GM12878 (cell line): ENCODE data around the gene GSG1L2. TPM values are rescaled to one million over a fixed set of nuclear protein-coding genes. Genes with fewer than 3 reads are reported as not detected.

Source experiments
- ATAC-seq: fragments of 200-7000 bp; cut with Tn5 transposase; 3 replicates; pipeline ENCODE4 v1.9.1; 2020; ENCODE audit warnings: mild to moderate bottlenecking, moderate library complexity
- BruUV-seq: library from RNA; stranded (reverse); fragments of 400-500 nt; replicated peaks from 2 replicates; lab custom pipeline; 2021; lab: Mats Ljungman, UMichigan
- CTCF ChIA-PET: fragments of 300-600 bp; sonication (Branson Sonifier 250); formaldehyde crosslinking; extraction: SDS; loops from one replicate; lab custom pipeline; 2021; ENCODE audit warnings: inconsistent platforms; lab: Yijun Ruan, JAX
- POLR2A ChIA-PET: fragments of 350-600 bp; formaldehyde crosslinking; extraction: SDS; loops from one replicate; lab custom pipeline; 2021; ENCODE audit warnings: inconsistent platforms; lab: Charles Lee
- RAD21 ChIA-PET: fragments of 300-600 bp; sonication (Branson Sonifier 250); formaldehyde crosslinking; loops from one replicate; lab custom pipeline; 2023; ENCODE audit warnings: antibody characterized with exemption; ENCODE audit not compliant: unreplicated experiment; lab: Charles Lee
- SMC1A ChIA-PET: fragments of 300-600 bp; sonication (Branson Sonifier 250); formaldehyde crosslinking; loops from one replicate; lab custom pipeline; 2023; ENCODE audit not compliant: unreplicated experiment, uncharacterized antibody; lab: Charles Lee
- DNase-seq: peaks from one replicate; pipeline ENCODE4 v3.0.0-alpha.2; 2011; ENCODE audit warnings: low read depth, low spot score
- FAIRE-seq: peaks from 3 replicates; lab custom pipeline; 2011; peaks lifted over from hg19 to GRCh38; lab: Jason Lieb, UNC
- H2AFZ ChIP-seq: 2 replicates; pipeline ENCODE4 v1.6.0; 2011; ENCODE audit warnings: low read depth, low read length, control low read depth; ENCODE audit not compliant: control insufficient read depth
- H3K27ac ChIP-seq: 2 replicates; pipeline ENCODE4 v1.5.1; 2011; ENCODE audit warnings: control low read depth; ENCODE audit not compliant: control insufficient read depth, insufficient read depth
- H3K27me3 ChIP-seq, 2 experiments: replicated peaks in 1 of 2; 2 replicates each; pipeline versions ENCODE4 v1.6.0 to v1.6.1; 2011; ENCODE audit warnings: low read length in 1 of 2; ENCODE audit not compliant: control insufficient read depth in 2 of 2, insufficient read depth in 2 of 2
- H3K36me3 ChIP-seq, 2 experiments: 2 replicates each; pipeline ENCODE4 v1.5.1; 2011; ENCODE audit warnings: low read length in 1 of 2; ENCODE audit not compliant: control insufficient read depth in 2 of 2, insufficient read depth in 2 of 2
- H3K4me1 ChIP-seq: 2 replicates; pipeline ENCODE4 v1.6.1; 2011; ENCODE audit warnings: mild to moderate bottlenecking, low read length, moderate library complexity, mixed read lengths; ENCODE audit not compliant: control insufficient read depth, insufficient read depth
- H3K4me2 ChIP-seq: 2 replicates; pipeline ENCODE4 v1.6.0; 2011; ENCODE audit warnings: control low read depth; ENCODE audit not compliant: control insufficient read depth, insufficient read depth
- H3K4me3 ChIP-seq: fragments of 200-600 bp; sonication (generic); 2 replicates; pipeline ENCODE4 v1.5.1; 2016
- H3K79me2 ChIP-seq: 2 replicates; pipeline ENCODE4 v1.6.0; 2011; ENCODE audit warnings: low read length; ENCODE audit not compliant: control insufficient read depth, insufficient read depth
- H3K9ac ChIP-seq: 2 replicates; pipeline ENCODE4 v1.8.0; 2011; ENCODE audit warnings: low read length, control low read depth, mixed read lengths; ENCODE audit not compliant: control insufficient read depth, insufficient read depth
- H3K9me3 ChIP-seq: replicated peaks from 3 replicates; pipeline ENCODE4 v1.5.1; 2011; ENCODE audit warnings: mild to moderate bottlenecking, low read length; ENCODE audit not compliant: control insufficient read depth, insufficient read depth
- H4K20me1 ChIP-seq: 2 replicates; pipeline ENCODE4 v1.6.0; 2011; ENCODE audit not compliant: control insufficient read depth, insufficient read depth
- CBX5 ChIP-seq: sonication (generic); IDR thresholded peaks from 2 replicates; pipeline ENCODE4 v1.6.1; 2016; ENCODE audit warnings: low read depth, moderate library complexity, mild to moderate bottlenecking, inconsistent platforms
- CHD4 ChIP-seq: fragments of 200-600 bp; sonication (generic); IDR thresholded peaks from 2 replicates; pipeline ENCODE4 v1.6.1; 2016; ENCODE audit warnings: mild to moderate bottlenecking
- EED ChIP-seq: sonication (generic); IDR thresholded peaks from 2 replicates; pipeline ENCODE4 v1.6.1; 2016; ENCODE audit warnings: antibody characterized with exemption, low read depth
- HDAC2 ChIP-seq: fragments of 200-600 bp; sonication (generic); IDR thresholded peaks from 2 replicates; pipeline ENCODE4 v1.6.1; 2017
- IKZF1 ChIP-seq: fragments of 450-650 bp; conservative IDR thresholded peaks from 2 replicates; pipeline ENCODE4 v1.6.1; 2017; ENCODE audit warnings: antibody characterized with exemption, mild to moderate bottlenecking
- JUND ChIP-seq: IDR thresholded peaks from 2 replicates; pipeline ENCODE4 v1.6.1; 2012; ENCODE audit warnings: low read depth, mild to moderate bottlenecking, low read length, improper control_type of control experiment, moderate library complexity
- KAT2A ChIP-seq: conservative IDR thresholded peaks from 2 replicates; pipeline ENCODE4 v1.6.1; 2011; ENCODE audit warnings: low read depth, low read length; ENCODE audit not compliant: control insufficient read depth
- MXI1 ChIP-seq: fragments of 150-350 bp; IDR thresholded peaks from 2 replicates; pipeline ENCODE4 v1.6.1; 2011; ENCODE audit warnings: low read depth, mild to moderate bottlenecking, inconsistent platforms, low read length, improper control_type of control experiment
- NFXL1 ChIP-seq: fragments of 450-650 bp; IDR thresholded peaks from 2 replicates; pipeline ENCODE4 v1.6.1; 2017; ENCODE audit warnings: antibody characterized with exemption, mild to moderate bottlenecking, borderline replicate concordance
- POU2F2 ChIP-seq: IDR thresholded peaks from 3 replicates; pipeline ENCODE4 v1.6.1; 2011; ENCODE audit warnings: low read depth, mild to moderate bottlenecking, low read length, borderline replicate concordance
- RB1 ChIP-seq: fragments of 450-650 bp; formaldehyde crosslinking; IDR thresholded peaks from 2 replicates; pipeline ENCODE4 v1.6.1; 2017; ENCODE audit warnings: mild to moderate bottlenecking, borderline replicate concordance
- RBBP5 ChIP-seq: fragments of 200-600 bp; sonication (generic); conservative IDR thresholded peaks from 2 replicates; pipeline ENCODE4 v1.6.1; 2016
- RCOR1 ChIP-seq: conservative IDR thresholded peaks from 2 replicates; pipeline ENCODE4 v1.6.1; 2012; ENCODE audit warnings: low read depth, low read length, improper control_type of control experiment
- SREBF2 ChIP-seq: IDR thresholded peaks from 2 replicates; pipeline ENCODE4 v1.6.1; 2012; ENCODE audit warnings: mild to moderate bottlenecking, low read length
- STAT3 ChIP-seq: IDR thresholded peaks from 2 replicates; pipeline ENCODE4 v1.6.1; 2011; ENCODE audit warnings: low read depth, low read length, improper control_type of control experiment
- WGBS: methylation state at CpG from one replicate; pipeline ENCODE4 v1.1.6; 2016; ENCODE audit warnings: low lambda C conversion rate; ENCODE audit not compliant: insufficient replicate concordance, insufficient coverage; ENCODE audit errors: missing lambda C conversion rate; 5-methylcytosine and 5-hydroxymethylcytosine counted together
- in situ Hi-C: fragments of 300-500 bp; cut with MboI; formaldehyde crosslinking; loops from 9 replicates; pipeline ENCODE4 v1.14.3; 2018; ENCODE audit warnings: mixed read lengths
- intact Hi-C: fragments of 100-400 bp; cut with micrococcal nuclease; formaldehyde crosslinking; loops from one replicate; pipeline ENCODE4 v1.14.2; 2022; ENCODE audit not compliant: unreplicated experiment
- polyA plus RNA-seq, 11 experiments: library from polyadenylated mRNA; depleted of rRNA in 4 of 11; unstranded in 6 of 11; stranded (reverse) in 5 of 11; fragments of >200 nt; fragmentation: Nextera tagmentation in 4 of 11; fragmentation: Illumina TruSeq in 1 of 11; extraction: Ambion mirVana in 4 of 11; extraction: Trizol in 1 of 11; gene quantifications; 1 replicate in 1 of 11; 2 replicates in 10 of 11; pipeline versions ENCODE4 v1.2.1 to v1.2.3, GENCODE V29; 2011 to 2016; ENCODE audit warnings: inconsistent platforms in 2 of 11, missing spikeins in 2 of 11, low read depth in 1 of 11
- total RNA-seq, 4 experiments: library from RNA; depleted of rRNA in 3 of 4; stranded (reverse); fragments of >200 nt in 3 of 4; fragmentation: Illumina TruSeq in 1 of 4; extraction: Trizol in 1 of 4; gene quantifications; 2 replicates each; pipeline versions ENCODE4 v1.2.1 to v1.2.3, GENCODE V29; 2013 to 2021
- TF ChIP-seq, protein P1 (sequence below): fragments of 450-650 bp; formaldehyde crosslinking; IDR thresholded peaks from 2 replicates; pipeline ENCODE4 v1.4.0; 2020; ENCODE audit warnings: mild to moderate bottlenecking, moderate library complexity
- TF ChIP-seq, protein P2 (sequence below): IDR thresholded peaks from 2 replicates; pipeline ENCODE4 v1.6.1; 2011; ENCODE audit warnings: low read depth, mild to moderate bottlenecking, low read length, moderate library complexity, borderline replicate concordance; ENCODE audit errors: extremely low read depth
- TF ChIP-seq, protein P3 (sequence below): fragments of 150-350 bp; IDR thresholded peaks from 2 replicates; pipeline ENCODE4 v1.6.1; 2014; ENCODE audit warnings: mild to moderate bottlenecking, low read depth, low read length

The GSG1L2 gene
- total and polyA plus RNA-seq, 10 of the 15 experiments (the other 5 are each of a cell fraction or from before 2014, with no cell fraction given), result not detected

DNA sequence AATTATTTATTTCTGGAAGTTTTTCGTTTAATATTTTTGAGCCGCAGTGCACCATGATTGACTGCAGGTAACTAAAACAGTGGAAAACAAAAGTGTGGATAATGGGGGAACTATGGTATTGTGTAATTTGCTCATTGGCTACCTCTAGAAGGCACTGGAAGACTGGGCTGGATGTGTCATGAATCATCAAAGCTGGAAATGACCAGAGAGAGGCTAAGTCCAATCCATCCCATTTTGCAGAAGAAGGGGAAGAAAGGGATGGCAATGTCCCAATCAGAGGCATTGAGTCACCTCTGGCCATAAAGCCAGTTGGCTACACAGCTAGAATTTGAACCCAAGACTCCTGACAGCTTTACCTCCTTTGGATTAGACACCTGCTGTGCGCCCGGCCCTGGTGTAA lies 33.2 kb upstream of the GSG1L2 start:
- Histone ChIP-seq H3K4me1 (no peaks in the 10 kb centered on the region), H3K36me3 (no peaks in the 10 kb centered on the region), H3K4me3 (no peak overlapping the region), H3K27me3 (no peaks in the 10 kb centered on the region; a peak in 1 of 4 replicates), H3K4me2 (no peak overlapping the region), H2AFZ (no peak overlapping the region), H3K79me2 (no peaks in the 10 kb centered on the region), H4K20me1 (no peaks in the 10 kb centered on the region), H3K9ac (no peak overlapping the region), H3K9me3 (no peaks in the 10 kb centered on the region; the same call in 2 of the 3 replicates), H3K27ac (no peak overlapping the region)
- ChIA-PET RAD21 (no interaction called here), SMC1A (no interaction called here), CTCF (interaction anchor here (0.7 kb wide), 1 partner anchor 447 kb away, joined by 4 read pairs; no protein-coding TSS in a partner anchor), POLR2A (no interaction called here)
- FAIRE-seq (no peak), ATAC-seq (no peak), DNase-seq (no peak)
- 50% methylated on average over 4 of the region's 4 CpGs for WGBS
- BruUV-seq, result no TSS peak
- intact Hi-C loops, result no loop called here
- in situ Hi-C loops, result loop anchor here (5.0 kb wide), 1 partner anchor 37 kb away; no protein-coding TSS in a partner anchor
- TF ChIP-seq KAT2A, result no peak
- no peak for TF ChIP-seq RBBP5
- no peak for TF ChIP-seq NFXL1
- no peak for TF ChIP-seq RCOR1
- no peak for TF ChIP-seq EED
- no peak for TF ChIP-seq STAT3
- TF ChIP-seq MXI1, result no peak
- no peak for TF ChIP-seq CHD4
- no peak for TF ChIP-seq POU2F2
- TF ChIP-seq, protein P1, sequence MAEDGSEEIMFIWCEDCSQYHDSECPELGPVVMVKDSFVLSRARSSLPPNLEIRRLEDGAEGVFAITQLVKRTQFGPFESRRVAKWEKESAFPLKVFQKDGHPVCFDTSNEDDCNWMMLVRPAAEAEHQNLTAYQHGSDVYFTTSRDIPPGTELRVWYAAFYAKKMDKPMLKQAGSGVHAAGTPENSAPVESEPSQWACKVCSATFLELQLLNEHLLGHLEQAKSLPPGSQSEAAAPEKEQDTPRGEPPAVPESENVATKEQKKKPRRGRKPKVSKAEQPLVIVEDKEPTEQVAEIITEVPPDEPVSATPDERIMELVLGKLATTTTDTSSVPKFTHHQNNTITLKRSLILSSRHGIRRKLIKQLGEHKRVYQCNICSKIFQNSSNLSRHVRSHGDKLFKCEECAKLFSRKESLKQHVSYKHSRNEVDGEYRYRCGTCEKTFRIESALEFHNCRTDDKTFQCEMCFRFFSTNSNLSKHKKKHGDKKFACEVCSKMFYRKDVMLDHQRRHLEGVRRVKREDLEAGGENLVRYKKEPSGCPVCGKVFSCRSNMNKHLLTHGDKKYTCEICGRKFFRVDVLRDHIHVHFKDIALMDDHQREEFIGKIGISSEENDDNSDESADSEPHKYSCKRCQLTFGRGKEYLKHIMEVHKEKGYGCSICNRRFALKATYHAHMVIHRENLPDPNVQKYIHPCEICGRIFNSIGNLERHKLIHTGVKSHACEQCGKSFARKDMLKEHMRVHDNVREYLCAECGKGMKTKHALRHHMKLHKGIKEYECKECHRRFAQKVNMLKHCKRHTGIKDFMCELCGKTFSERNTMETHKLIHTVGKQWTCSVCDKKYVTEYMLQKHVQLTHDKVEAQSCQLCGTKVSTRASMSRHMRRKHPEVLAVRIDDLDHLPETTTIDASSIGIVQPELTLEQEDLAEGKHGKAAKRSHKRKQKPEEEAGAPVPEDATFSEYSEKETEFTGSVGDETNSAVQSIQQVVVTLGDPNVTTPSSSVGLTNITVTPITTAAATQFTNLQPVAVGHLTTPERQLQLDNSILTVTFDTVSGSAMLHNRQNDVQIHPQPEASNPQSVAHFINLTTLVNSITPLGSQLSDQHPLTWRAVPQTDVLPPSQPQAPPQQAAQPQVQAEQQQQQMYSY (CRISPR knock-in tag), result no peak
- TF ChIP-seq RB1, result no peak
- TF ChIP-seq IKZF1, result no peak
- TF ChIP-seq JUND, result no peak
- no peak for TF ChIP-seq HDAC2
- no peak for TF ChIP-seq CBX5
- TF ChIP-seq, protein P2, sequence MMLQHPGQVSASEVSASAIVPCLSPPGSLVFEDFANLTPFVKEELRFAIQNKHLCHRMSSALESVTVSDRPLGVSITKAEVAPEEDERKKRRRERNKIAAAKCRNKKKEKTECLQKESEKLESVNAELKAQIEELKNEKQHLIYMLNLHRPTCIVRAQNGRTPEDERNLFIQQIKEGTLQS, result no peak
- TF ChIP-seq, protein P3, sequence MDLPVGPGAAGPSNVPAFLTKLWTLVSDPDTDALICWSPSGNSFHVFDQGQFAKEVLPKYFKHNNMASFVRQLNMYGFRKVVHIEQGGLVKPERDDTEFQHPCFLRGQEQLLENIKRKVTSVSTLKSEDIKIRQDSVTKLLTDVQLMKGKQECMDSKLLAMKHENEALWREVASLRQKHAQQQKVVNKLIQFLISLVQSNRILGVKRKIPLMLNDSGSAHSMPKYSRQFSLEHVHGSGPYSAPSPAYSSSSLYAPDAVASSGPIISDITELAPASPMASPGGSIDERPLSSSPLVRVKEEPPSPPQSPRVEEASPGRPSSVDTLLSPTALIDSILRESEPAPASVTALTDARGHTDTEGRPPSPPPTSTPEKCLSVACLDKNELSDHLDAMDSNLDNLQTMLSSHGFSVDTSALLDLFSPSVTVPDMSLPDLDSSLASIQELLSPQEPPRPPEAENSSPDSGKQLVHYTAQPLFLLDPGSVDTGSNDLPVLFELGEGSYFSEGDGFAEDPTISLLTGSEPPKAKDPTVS, result no peak
- no peak for TF ChIP-seq SREBF2
